GM19023 (cell line): ENCODE results near the gene WDFY4.

ENCODE experiments used
- ATAC-seq: cut with Tn5 transposase; IDR thresholded peaks from one replicate; pipeline ENCODE4 v1.9.1; 2021; ENCODE audit warnings: mild to moderate bottlenecking, moderate library complexity; ENCODE audit not compliant: unreplicated experiment

The WDFY4 gene

GRCh38 chr10:48932831-48933664, 248.4 kb downstream of the WDFY4 start:
- ATAC-seq: no peak

- no peak for ATAC-seq
These were observed 250.2 kb downstream of the WDFY4 start for GRCh38 chr10:48934672-48935501.

- ATAC-seq: no peak
These were observed 250.9 kb downstream of the WDFY4 start for GRCh38 chr10:48935577-48935976.

GRCh38 chr10:48937796-48938195, 253.1 kb downstream of the WDFY4 start:
- no peak for ATAC-seq

- ATAC-seq: no peak
These were observed 253.6 kb downstream of the WDFY4 start for GRCh38 chr10:48938281-48938680.

- no peak for ATAC-seq
These were observed 254.4 kb downstream of the WDFY4 start for GRCh38 chr10:48938990-48939536.

- no peak for ATAC-seq
These were observed 255.2 kb downstream of the WDFY4 start, which contains the start of gene LRRC18 for GRCh38 chr10:48939790-48940325. Gene LRRC18, minus strand, starts transcription at chr10:48939840. Its CDS starts 25,685 bp downstream, at chr10:48914155.

- no peak for ATAC-seq
These were observed 255.7 kb downstream of the WDFY4 start for GRCh38 chr10:48940372-48940771.

- no peak for ATAC-seq
These were observed 256.3 kb downstream of the WDFY4 start for GRCh38 chr10:48940958-48941357.

- ATAC-seq: no peak
These were observed 256.9 kb downstream of the WDFY4 start for GRCh38 chr10:48941427-48942075.

- ATAC-seq: no peak
These were observed 258.4 kb downstream of the WDFY4 start for GRCh38 chr10:48943096-48943495.

GRCh38 chr10:48944171-48944570, 259.5 kb downstream of the WDFY4 start:
- ATAC-seq: no peak

- ATAC-seq: no peak
These were observed 260.9 kb downstream of the WDFY4 start for GRCh38 chr10:48945441-48946130.

- ATAC-seq: no peak
These were observed 261.7 kb downstream of the WDFY4 start for GRCh38 chr10:48946332-48946731.

- no peak for ATAC-seq
These were observed 262.3 kb downstream of the WDFY4 start for GRCh38 chr10:48946891-48947500.

GRCh38 chr10:48947690-48948469, 263.2 kb downstream of the WDFY4 start:
- ATAC-seq: no peak

GRCh38 chr10:48948470-48949037, 263.9 kb downstream of the WDFY4 start:
- ATAC-seq: no peak

- ATAC-seq: no peak
These were observed 267.0 kb downstream of the WDFY4 start for GRCh38 chr10:48951707-48952106.
